SK-MEL-5 (cell line): ENCODE measurements around the gene SLC12A4. TPM values are rescaled to one million over a fixed set of nuclear protein-coding genes. Genes with fewer than 3 reads are reported as not detected.
"Not testable (repeated sequence)": the region's sequence is repeated elsewhere in the genome, so short reads cannot be mapped to it uniquely, and the experiment has no call there.

Experiments used
- DNase-seq: peaks from one replicate; pipeline ENCODE4 v3.0.0-alpha.2; 2016; ENCODE audit warnings: low read depth, low spot score
- in situ Hi-C: cut with HindIII; loops from 2 replicates; pipeline ENCODE4 v1.10.0; 2016; ENCODE audit warnings: low sequenced_read_pairs, high pct_unique_total_duplicates, low pct_unique_long_range_greater_than_20kb
- total RNA-seq: library from RNA; depleted of rRNA; stranded (reverse); fragments of >200 nt; shearing (Covaris generic); gene quantifications from 2 replicates; pipeline ENCODE4 v1.2.3, GENCODE V29; 2014

The SLC12A4 gene
- total RNA-seq, 1 experiment from 2014 or later = 10.3 TPM

DNA sequence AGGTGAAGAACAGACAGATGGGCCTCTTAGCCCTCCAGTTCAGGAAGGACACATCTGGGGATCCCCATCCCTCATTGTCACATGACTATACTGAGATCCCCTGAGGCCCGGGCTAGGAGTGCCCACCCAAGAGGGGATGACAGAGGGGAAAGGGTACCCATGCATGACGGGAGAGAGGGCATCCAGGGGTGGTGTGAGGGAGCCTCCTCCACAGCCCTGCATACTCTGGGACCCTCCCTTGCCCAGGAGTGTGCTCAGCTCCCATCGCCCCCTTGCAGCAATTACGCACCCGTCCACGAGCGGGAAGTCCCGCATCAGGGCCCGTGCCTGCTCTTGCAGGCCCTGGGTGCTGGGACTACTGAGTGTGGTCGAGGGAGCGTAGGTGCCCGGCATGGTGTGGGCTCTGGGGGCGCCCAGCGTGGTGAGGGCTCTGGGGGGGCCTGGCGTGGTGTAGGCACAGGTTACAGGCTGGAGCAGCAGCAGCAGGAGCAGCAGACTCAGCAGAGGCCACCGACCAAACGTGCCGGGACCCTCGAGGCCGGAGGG, 24.3 kb upstream of the SLC12A4 start:
- DNase-seq = no peak
- in situ Hi-C loops = no loop called here

DNA sequence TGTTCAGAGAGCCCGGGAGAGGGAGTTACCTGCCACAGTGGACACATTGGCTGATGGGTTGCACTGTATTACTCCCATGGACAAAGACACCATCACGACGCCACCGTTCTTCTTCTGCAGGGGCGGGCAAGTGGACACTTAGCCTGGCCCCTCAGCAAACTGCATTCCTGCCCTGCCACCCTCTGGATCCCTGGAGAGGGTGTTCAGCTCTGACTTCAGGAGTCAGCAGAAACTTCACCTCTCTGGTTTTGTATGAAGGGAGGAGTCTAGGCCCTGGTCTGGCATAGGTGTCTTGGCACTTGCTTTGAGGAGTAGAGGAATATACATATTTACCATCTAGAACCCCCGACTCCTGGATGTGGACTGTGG, 21.6 kb upstream of the SLC12A4 start:
- in situ Hi-C loops = no loop called here

DNA sequence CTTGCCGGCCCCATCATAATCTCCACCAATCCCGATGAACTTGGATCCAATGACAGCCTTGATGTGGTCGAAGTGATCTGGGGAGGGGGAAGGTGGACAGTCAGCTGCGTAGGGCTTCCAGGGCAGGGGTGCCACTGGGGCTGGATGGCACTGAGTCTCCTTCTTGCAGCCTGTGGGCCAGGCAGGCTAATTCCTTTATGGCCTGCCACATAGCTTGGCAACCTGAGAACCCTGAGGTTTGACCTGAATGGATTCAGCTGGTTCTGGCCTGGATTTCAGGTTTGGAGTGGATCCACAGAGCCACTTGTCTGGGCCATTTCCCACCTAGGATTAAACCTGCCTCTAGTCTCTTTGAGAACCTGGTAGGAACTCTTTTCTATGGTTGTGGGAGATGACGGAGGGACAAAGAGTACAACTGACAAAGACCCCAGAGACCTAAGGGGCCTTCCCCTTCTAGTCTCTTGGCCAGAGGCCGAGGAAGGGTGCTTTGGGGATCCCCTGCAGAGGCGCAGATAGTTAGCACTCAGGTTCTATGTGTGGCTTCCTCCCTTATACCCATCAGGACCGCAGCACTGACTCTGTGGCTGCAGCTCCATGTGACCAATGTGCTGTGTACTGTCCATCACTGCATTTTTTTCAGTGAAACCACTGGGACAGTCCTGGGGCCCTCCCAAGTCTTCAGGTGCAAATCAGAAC, 21.0 kb upstream of the SLC12A4 start:
- no peak for DNase-seq
- in situ Hi-C loops = no loop called here

More for the DNA sequence above, 21.6 kb upstream of the SLC12A4 start:
- DNase-seq = no peak

DNA sequence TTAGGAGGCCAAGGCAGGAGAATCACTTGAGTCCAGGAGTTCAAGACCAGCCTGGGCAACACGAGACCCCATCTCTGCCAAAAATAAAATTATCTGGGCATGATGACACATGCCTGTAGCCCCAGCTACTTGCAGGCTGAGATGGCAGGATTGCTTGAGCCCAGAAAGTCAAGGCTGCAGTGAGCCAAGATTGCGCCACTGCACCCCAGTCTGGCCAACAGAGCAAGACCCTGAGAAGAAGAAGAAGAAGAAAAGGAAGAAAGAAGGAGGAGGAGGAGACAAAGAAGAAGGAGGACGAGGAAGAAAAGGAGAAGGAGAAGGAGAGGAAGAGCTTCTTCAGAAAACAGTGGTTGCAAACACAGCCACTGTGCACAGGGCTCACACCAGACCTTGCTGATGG, 20.2 kb upstream of the SLC12A4 start:
- no peak for DNase-seq
- in situ Hi-C loops = no loop called here

DNA sequence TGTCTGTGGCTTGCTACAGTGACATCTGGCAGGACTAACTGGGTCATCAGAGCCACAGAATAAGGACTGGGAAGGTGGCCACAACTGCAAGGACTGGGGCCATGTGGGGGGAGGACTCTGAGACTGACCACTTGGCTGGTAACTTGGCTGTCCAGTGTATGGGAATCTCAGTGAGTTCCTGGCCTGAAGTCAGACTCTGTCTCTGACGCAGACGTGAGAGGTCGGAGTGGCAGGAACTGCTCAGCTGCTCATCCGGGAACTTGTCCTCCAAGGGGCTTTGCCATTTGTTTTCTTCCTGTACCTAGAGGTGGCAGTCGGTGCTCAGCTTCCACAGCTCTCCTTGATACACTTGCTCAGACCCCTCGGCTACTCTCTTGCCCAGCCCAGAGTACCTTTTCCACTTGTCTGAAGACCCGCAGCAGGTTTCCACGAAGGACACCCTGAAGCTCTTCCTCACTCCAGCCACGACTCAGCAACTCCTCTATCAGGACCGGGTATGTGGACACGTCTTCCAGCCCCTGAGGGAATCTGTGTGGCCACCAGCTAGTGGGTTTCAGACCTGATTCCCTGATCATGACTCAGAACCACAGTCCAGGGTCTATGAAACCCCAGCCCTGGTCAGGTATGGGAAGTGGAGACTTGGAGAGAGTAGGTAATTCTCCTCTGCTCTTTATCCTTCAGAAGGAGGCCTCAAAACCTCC, 19.2 kb upstream of the SLC12A4 start:
- no peak for DNase-seq
- in situ Hi-C loops = no loop called here

DNA sequence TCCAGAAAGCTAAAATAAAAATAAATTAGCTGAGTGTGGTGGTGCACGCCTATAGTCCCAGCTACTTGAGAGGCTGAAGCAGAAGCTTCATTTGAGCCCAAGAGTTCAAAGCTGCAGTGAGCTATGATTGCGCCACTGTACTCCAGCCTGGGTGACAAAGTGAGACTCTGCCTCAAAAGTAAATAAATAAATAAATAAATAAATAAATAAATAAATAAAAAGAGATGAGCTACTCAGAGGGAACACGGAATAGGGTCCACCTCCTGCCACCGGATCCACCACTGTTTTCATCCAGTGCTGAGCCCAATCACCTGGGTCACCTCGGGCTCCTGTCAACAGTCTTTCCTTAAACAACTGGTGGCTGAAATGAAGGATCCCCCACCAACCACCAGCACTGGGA, 18.5 kb upstream of the SLC12A4 start:
- DNase-seq = no peak
- in situ Hi-C loops = no loop called here

DNA sequence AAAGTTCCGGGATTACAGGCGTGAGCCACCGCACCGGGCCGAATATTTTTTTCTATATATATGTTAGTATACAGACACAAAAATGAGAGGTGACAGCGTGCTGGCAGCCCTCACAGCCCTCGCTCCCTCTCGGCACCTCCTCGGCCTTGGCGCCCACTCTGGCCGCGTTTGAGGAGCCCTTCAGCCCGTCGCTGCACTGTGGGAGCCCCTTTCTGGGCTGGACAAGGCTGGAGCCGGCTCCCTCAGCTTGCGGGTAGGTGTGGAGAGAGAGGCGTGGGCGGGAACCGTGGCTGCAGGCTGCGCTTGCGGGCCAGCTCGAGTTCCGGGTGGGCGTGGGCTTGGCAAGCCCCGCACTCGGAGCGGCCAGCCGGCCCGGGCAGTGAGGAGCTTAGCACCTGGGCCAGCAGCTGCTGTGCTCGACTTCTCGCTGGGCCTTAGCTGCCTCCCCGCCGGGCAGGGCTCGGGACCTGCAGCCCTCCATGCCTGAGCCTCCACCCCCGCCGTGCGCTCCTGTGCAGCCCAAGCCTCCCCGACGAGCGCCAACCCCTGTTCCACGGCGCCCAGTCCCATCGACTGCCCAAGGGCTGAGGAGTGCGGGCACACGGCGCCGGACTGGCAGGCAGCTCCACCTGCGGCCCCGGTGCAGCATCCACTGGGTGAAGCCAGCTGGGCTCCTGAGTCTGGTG, 13.7 kb upstream of the SLC12A4 start:
- in situ Hi-C loops = no loop called here
- DNase-seq = no peak

DNA sequence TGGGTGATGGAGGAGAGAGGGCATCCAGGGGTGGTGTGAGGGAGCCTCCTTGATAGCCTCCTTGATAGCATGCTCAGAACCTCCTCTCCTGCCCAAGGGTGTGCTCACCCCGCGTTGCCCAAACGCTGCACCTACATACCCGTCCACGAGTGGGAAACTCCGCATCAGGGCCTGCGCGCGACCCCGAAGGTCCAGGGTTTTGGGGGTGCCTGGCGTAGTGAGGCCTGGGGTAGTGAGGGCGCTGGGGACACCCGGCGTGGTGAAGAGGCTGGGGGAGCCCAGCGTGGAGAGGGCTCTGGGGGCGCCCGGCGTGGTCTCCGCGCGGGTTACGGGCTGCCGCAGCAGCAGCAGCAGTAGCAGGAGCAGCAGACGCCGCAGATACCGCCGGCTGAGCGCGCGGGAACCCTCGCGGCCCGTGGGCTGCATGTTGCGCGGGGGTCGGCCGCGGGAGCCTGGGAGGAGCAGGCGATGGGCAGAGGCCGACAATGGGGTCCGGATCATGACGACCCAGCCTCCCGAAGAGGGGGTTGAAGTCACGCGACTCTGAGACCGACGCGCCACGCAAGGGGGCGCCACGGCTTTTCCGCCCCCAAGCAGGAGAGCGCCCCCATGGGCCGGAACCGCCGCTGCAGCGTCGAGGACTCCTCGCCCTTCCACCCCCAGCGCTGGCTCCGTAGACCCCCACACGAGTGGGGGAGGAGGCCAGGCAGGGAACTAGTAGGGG, 11.7 kb upstream of the SLC12A4 start, which contains the start of gene DPEP3:
DPEP3 (minus strand) TSS at position 545 of the 724 bp plus-strand sequence; CDS start at position 426, 119 bp downstream.
- no peak for DNase-seq
- in situ Hi-C loops = no loop called here

DNA sequence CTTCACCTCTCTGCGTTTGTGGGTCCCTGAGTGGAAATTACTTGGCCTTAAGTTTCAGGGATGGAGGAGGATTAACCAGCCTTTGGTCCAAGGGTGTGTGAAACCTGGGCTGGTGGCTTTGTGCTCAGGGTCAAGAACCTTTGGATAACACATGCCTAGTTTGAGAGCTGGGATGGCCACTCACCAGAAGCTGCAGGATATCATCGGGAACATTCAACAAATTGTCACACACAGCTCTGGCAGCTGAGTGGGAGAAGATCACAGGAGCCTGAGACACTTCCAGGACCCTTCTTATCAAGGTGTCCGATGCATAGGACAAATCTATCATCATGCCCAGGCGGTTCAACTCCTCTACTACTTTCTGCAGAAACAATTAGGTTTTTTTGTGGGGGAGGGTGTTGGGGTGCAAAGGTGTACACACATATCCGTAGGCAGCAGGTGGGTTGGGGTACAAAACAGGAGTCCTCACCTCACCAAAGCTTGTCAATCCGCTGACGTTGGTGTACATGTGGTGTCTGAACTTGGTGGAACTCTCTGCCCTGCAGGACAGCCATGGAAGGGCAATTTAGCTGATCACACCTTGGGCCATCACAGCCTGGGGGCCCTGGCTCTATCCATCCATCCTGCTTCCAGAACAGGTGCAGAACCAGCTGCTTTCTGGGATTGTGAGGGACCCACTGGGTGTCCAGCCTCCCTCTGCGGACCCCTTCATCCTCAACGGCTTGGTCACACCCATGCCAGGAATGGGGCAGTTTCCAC, 9.2 kb upstream of the SLC12A4 start:
- no peak for DNase-seq
- in situ Hi-C loops = no loop called here

DNA sequence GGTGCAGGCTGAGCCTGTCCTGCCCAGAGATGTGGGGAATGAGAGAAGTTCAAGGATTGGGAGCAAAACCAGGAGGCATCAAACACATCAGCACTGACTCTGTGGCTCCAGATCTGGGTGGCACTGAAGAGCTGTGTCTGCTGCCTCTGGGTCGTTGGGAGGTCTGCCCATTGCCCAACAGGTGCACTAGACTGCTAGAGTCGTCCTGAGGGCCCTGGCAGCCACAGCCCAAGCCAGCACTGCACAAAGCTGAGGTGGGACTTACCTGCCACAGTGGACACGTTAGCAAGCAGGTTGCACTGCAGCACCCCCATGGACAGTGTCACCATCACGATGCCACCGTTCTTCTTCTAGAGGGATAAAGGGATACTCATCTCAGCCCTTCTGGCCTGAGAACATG, 8.6 kb upstream of the SLC12A4 start:
- DNase-seq = no peak
- in situ Hi-C loops = no loop called here

DNA sequence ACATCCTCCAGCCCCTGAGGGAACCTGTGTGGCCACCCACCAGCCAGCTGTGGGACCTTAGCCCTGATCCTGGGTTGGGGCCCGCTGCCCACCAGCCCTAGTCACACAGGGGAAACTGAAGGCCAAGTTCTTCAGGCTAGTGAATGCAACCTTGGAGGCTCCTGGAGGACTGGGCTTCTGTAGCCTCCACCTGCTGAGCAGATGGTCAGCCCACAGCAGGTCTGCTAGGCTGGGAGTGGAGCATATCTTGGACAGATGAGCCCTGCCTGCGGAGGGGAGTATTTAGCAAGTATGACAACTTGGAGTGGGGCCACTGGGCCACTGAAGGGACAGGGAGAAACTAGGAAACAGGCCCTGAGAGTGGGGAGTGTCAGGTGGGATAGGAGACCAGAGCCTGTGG, 7.8 kb upstream of the SLC12A4 start:
- in situ Hi-C loops = no loop called here

DNA sequence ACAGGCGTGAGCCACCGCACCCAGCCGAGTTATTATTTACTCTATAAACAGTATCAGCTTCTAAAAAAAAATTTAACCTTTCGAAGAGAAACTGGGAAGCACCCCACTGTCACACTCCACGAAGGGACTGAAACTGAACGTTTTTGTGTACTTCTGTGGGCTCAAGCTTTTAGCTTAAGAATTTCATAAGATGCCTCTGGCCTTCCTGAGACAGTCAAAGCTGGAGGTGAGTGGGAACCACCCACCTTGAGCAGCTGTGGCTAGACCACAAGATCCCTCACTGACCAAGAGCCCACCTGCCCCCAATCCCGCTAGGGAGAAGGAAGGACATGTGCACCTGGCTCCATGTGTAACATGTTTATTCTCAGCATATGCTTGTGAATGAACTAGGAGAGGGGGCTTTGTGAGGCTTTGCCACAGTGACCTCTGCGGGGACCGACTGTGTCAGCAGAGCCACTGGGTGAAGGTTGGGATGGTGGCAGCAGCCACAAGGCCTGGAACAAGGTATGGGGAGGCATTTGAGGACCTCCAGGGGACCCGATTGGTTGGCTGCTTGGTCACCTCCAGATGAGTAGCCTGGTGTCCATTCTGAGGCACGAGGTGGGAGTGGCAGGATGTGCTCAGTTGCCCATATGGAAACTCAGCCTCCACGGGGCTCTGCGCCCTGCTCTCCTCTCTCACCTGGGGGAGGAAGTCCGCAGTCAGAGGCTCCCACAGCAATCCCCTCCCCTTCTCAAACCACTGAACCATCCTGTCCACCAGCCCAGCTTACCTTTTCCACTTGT, 7.1 kb upstream of the SLC12A4 start:
- no peak for DNase-seq
- in situ Hi-C loops = no loop called here

More for the DNA sequence above, 7.8 kb upstream of the SLC12A4 start:
- DNase-seq = no peak

DNA sequence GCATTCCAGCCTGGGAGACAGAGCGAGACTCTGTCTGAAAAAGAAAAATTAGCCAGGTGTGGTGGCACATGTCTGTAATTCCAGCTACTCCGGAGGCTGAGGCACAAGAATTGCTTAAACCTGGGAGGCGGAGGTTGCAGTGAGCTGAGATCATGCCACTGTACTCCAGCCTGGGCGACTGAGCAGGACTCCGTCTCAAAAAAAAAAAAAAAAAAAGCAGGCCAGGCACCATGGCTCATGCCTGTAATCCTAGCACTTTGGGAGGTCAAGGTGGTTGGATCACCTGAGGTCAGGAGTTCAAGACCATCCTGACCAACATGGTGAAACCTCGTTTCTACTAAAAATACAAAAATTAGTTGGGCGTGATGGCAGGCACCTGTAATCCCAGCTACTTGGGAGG, 3.8 kb upstream of the SLC12A4 start:
- in situ Hi-C loops, DNase-seq: not testable (repeated sequence)

DNA sequence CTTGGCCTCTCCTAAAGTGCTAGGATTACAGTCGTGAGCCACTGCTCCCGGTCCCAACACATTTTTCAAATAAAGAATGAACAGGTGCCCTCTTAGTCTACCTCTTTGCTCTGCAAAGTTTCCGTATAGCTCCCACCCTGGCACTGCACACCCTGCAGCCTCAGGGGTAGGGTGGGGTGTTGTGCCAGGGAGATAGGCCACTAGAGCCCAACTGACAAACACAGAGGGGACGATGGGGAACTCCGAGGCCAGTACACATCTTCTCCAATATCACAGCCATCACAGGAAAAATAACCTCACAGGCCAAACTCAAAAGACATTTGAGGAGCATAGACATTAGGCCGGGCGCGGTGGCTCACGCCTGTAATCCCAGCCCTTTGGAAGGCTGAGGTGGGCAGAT, 2.7 kb upstream of the SLC12A4 start:
- in situ Hi-C loops = no loop called here
- DNase-seq = no peak

DNA sequence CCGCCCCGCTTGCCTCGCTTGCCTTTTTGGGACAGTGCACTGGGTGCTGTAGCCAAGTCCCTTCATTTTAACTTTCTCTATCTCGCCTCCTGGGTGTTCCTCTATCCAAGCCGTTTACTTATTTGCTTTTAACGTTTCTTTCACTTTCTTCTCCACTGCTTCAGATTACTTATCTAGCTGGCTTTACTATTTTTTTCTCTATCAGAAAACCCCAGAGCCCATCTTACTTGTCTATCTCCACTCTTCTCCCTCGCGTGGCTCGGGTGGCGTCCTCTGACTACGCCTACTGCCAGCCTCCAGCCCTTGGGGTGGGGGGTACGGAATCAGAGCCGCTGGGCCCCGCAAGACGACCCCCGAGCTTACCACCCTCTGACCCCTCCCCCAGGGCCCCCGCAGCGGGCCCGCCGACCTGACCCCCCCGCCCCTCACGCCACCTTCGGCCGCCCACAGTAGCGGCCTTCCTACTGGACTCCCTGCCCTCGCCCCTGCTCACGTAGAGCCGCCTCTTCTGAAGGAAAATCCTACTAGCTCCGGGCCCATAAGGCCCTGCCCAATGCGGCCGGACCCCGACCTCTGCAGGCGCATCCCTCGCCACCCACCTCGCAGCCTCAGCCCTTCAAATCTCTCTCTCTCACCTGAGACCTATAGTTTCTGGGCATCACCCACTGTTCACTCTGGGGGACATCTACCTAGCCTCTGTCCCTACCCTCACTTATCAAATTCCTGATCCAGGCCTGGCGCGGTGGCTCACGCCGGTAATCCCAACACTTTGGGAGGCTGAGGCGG, 1.0 kb upstream of the SLC12A4 start:
- in situ Hi-C loops = no loop called here
- DNase-seq = no peak

DNA sequence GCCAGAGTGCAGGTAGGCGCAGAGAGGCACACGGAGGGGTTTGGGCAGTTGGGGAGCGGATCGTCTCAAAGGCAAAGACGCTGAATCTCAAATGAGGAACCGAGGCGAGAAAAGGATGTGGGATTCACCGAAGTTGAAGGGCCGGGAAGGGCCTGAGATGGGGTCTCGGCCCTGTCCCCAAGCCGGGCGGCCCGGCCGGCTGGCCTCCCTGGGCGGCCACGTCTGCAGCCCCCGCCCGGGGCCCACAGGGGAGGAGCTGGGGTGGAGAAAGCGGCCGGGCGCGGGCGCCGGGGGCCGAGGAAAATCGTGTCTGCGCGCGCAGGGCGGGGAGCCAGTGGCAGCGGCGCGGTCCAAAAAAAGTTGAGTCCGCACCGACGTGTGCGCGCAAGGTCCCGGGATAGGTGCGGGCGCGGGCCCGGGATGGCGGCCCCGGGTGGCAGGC, 458 bp downstream of the SLC12A4 start:
- DNase-seq = no peak
- in situ Hi-C loops = no loop called here
